Bladder microvascular endothelial cell (primary cell): ENCODE results near the gene GHITM. TPM values are rescaled to one million over a fixed set of nuclear protein-coding genes. Genes with fewer than 3 reads are reported as not detected.

ENCODE experiments used
- total RNA-seq: library from RNA; depleted of rRNA; stranded (reverse); fragments of >200 nt; gene quantifications from 2 replicates; pipeline ENCODE4 v1.2.3, GENCODE V29; 2014

The GHITM gene
- 140 and 165 TPM in 2 replicates for total RNA-seq

GRCh38 chr10:84139126-84140035 is at the start of gene GHITM:
TSS of gene GHITM (plus strand) at chr10:84139509. CDS start at chr10:84141501, 1,992 bp downstream.

GRCh38 chr10:84173501-84173929 is 34.2 kb downstream of the GHITM start, which contains the start of gene GPR15LG:
TSS of gene GPR15LG (plus strand) at chr10:84173801. CDS start at chr10:84173852, 51 bp downstream.

GRCh38 chr10:84194424-84195043 is 55.2 kb downstream of the GHITM start, which contains the start of gene CDHR1:
TSS of gene CDHR1 (plus strand) at chr10:84194537. CDS start at chr10:84194761, 224 bp downstream.

Other genes with a start within 250 kb of the GHITM start
- not detected in 2 replicates for gene GPR15LG, start 34.3 kb downstream of the GHITM start, total RNA-seq
- gene CDHR1, start 55.0 kb downstream of the GHITM start, total RNA-seq, result under 0.01 and 0.13 TPM in 2 replicates
- gene LRIT2, start 86.0 kb downstream of the GHITM start, total RNA-seq, result not detected in 2 replicates
- not detected in 2 replicates for gene LRIT1, start 102.0 kb downstream of the GHITM start, total RNA-seq
- not detected in 2 replicates for gene RGR, start 105.5 kb downstream of the GHITM start, total RNA-seq
- gene CCSER2, start 189.1 kb downstream of the GHITM start, total RNA-seq, result 11.2 and 45.4 TPM in 2 replicates